GM12878 (cell line): ENCODE results near the gene PSMD4. TPM values are rescaled to one million over a fixed set of nuclear protein-coding genes. Genes with fewer than 3 reads are reported as not detected.

Experiments used
- ATAC-seq: fragments of 200-7000 bp; cut with Tn5 transposase; 3 replicates; pipeline ENCODE4 v1.9.1; 2020; ENCODE audit warnings: mild to moderate bottlenecking, moderate library complexity
- BruUV-seq: library from RNA; stranded (reverse); fragments of 400-500 nt; replicated peaks from 2 replicates; lab custom pipeline; 2021; lab: Mats Ljungman, UMichigan
- CTCF ChIA-PET: fragments of 300-600 bp; sonication (Branson Sonifier 250); formaldehyde crosslinking; extraction: SDS; loops from one replicate; lab custom pipeline; 2021; ENCODE audit warnings: inconsistent platforms; lab: Yijun Ruan, JAX
- POLR2A ChIA-PET: fragments of 350-600 bp; formaldehyde crosslinking; extraction: SDS; loops from one replicate; lab custom pipeline; 2021; ENCODE audit warnings: inconsistent platforms; lab: Charles Lee
- RAD21 ChIA-PET: fragments of 300-600 bp; sonication (Branson Sonifier 250); formaldehyde crosslinking; loops from one replicate; lab custom pipeline; 2023; ENCODE audit warnings: antibody characterized with exemption; ENCODE audit not compliant: unreplicated experiment; lab: Charles Lee
- SMC1A ChIA-PET: fragments of 300-600 bp; sonication (Branson Sonifier 250); formaldehyde crosslinking; loops from one replicate; lab custom pipeline; 2023; ENCODE audit not compliant: unreplicated experiment, uncharacterized antibody; lab: Charles Lee
- DNase-seq: peaks from one replicate; pipeline ENCODE4 v3.0.0-alpha.2; 2011; ENCODE audit warnings: low read depth, low spot score
- FAIRE-seq: peaks from 3 replicates; lab custom pipeline; 2011; peaks lifted over from hg19 to GRCh38; lab: Jason Lieb, UNC
- H2AFZ ChIP-seq: 2 replicates; pipeline ENCODE4 v1.6.0; 2011; ENCODE audit warnings: low read depth, low read length, control low read depth; ENCODE audit not compliant: control insufficient read depth
- H3K27ac ChIP-seq: 2 replicates; pipeline ENCODE4 v1.5.1; 2011; ENCODE audit warnings: control low read depth; ENCODE audit not compliant: control insufficient read depth, insufficient read depth
- H3K27me3 ChIP-seq, 2 experiments: replicated peaks in 1 of 2; 2 replicates each; pipeline versions ENCODE4 v1.6.0 to v1.6.1; 2011; ENCODE audit warnings: low read length in 1 of 2; ENCODE audit not compliant: control insufficient read depth in 2 of 2, insufficient read depth in 2 of 2
- H3K36me3 ChIP-seq, 2 experiments: 2 replicates each; pipeline ENCODE4 v1.5.1; 2011; ENCODE audit warnings: low read length in 1 of 2; ENCODE audit not compliant: control insufficient read depth in 2 of 2, insufficient read depth in 2 of 2
- H3K4me1 ChIP-seq: 2 replicates; pipeline ENCODE4 v1.6.1; 2011; ENCODE audit warnings: mild to moderate bottlenecking, low read length, moderate library complexity, mixed read lengths; ENCODE audit not compliant: control insufficient read depth, insufficient read depth
- H3K4me2 ChIP-seq: 2 replicates; pipeline ENCODE4 v1.6.0; 2011; ENCODE audit warnings: control low read depth; ENCODE audit not compliant: control insufficient read depth, insufficient read depth
- H3K4me3 ChIP-seq: fragments of 200-600 bp; sonication (generic); 2 replicates; pipeline ENCODE4 v1.5.1; 2016
- H3K79me2 ChIP-seq: 2 replicates; pipeline ENCODE4 v1.6.0; 2011; ENCODE audit warnings: low read length; ENCODE audit not compliant: control insufficient read depth, insufficient read depth
- H3K9ac ChIP-seq: 2 replicates; pipeline ENCODE4 v1.8.0; 2011; ENCODE audit warnings: low read length, control low read depth, mixed read lengths; ENCODE audit not compliant: control insufficient read depth, insufficient read depth
- H3K9me3 ChIP-seq: replicated peaks from 3 replicates; pipeline ENCODE4 v1.5.1; 2011; ENCODE audit warnings: mild to moderate bottlenecking, low read length; ENCODE audit not compliant: control insufficient read depth, insufficient read depth
- H4K20me1 ChIP-seq: 2 replicates; pipeline ENCODE4 v1.6.0; 2011; ENCODE audit not compliant: control insufficient read depth, insufficient read depth
- ASH2L ChIP-seq: fragments of 300-600, 200-600 bp; sonication (generic); IDR thresholded peaks from 2 replicates; pipeline ENCODE4 v1.6.1; 2017; ENCODE audit warnings: low read depth, mild to moderate bottlenecking, borderline replicate concordance
- ATF2 ChIP-seq: IDR thresholded peaks from 2 replicates; pipeline ENCODE4 v1.6.1; 2012; ENCODE audit warnings: low read length, inconsistent platforms
- CREM ChIP-seq: IDR thresholded peaks from 2 replicates; pipeline ENCODE4 v1.6.1; 2014; ENCODE audit warnings: antibody characterized with exemption, low read depth
- DPF2 ChIP-seq: fragments of 450-650 bp; IDR thresholded peaks from 2 replicates; pipeline ENCODE4 v1.6.1; 2017; ENCODE audit warnings: mild to moderate bottlenecking
- EED ChIP-seq: sonication (generic); IDR thresholded peaks from 2 replicates; pipeline ENCODE4 v1.6.1; 2016; ENCODE audit warnings: antibody characterized with exemption, low read depth
- ETV6 ChIP-seq, 2 experiments: fragments of 450-650 bp in 1 of 2; IDR thresholded peaks in 1 of 2; conservative IDR thresholded peaks in 1 of 2; 2 replicates each; pipeline ENCODE4 v1.6.1; 2014; ENCODE audit warnings: antibody characterized with exemption in 1 of 2, borderline replicate concordance in 1 of 2, low read depth in 1 of 2, mild to moderate bottlenecking in 1 of 2, moderate library complexity in 1 of 2
- IKZF1 ChIP-seq: fragments of 450-650 bp; conservative IDR thresholded peaks from 2 replicates; pipeline ENCODE4 v1.6.1; 2017; ENCODE audit warnings: antibody characterized with exemption, mild to moderate bottlenecking
- IKZF2 ChIP-seq, 2 experiments: fragments of 450-650 bp; IDR thresholded peaks; 2 replicates each; pipeline ENCODE4 v1.6.1; 2017; ENCODE audit warnings: mild to moderate bottlenecking in 2 of 2, moderate library complexity in 2 of 2
- IRF4 ChIP-seq: IDR thresholded peaks from 2 replicates; pipeline ENCODE4 v1.6.1; 2011; ENCODE audit warnings: low read depth, low read length
- JUNB ChIP-seq: IDR thresholded peaks from 2 replicates; pipeline ENCODE4 v1.6.1; 2016; ENCODE audit warnings: antibody characterized with exemption, mild to moderate bottlenecking
- MTA2 ChIP-seq: fragments of 450-650 bp; IDR thresholded peaks from 2 replicates; pipeline ENCODE4 v1.6.1; 2016; ENCODE audit warnings: low read depth, mild to moderate bottlenecking, moderate library complexity
- NR2C1 ChIP-seq: fragments of 450-650 bp; IDR thresholded peaks from 2 replicates; pipeline ENCODE4 v1.6.1; 2017; ENCODE audit warnings: antibody characterized with exemption, mild to moderate bottlenecking, moderate library complexity
- POLR2AphosphoS2 ChIP-seq: IDR thresholded peaks from 2 replicates; pipeline ENCODE4 v1.6.1; 2011; ENCODE audit warnings: low read depth, mild to moderate bottlenecking, low read length, improper control_type of control experiment, moderate library complexity
- RELB ChIP-seq: fragments of 450-650 bp; IDR thresholded peaks from 2 replicates; pipeline ENCODE4 v1.6.1; 2017; ENCODE audit warnings: low read depth, mild to moderate bottlenecking, moderate library complexity
- RUNX3 ChIP-seq: IDR thresholded peaks from 2 replicates; pipeline ENCODE4 v1.6.1; 2012; ENCODE audit warnings: low read length, inconsistent platforms
- SPI1 ChIP-seq: IDR thresholded peaks from 2 replicates; pipeline ENCODE4 v1.6.1; 2011; ENCODE audit warnings: low read depth, mild to moderate bottlenecking, low read length, moderate library complexity, borderline replicate concordance; ENCODE audit not compliant: insufficient read depth
- SREBF2 ChIP-seq: IDR thresholded peaks from 2 replicates; pipeline ENCODE4 v1.6.1; 2012; ENCODE audit warnings: mild to moderate bottlenecking, low read length
- YBX1 ChIP-seq: fragments of 450-650 bp; IDR thresholded peaks from 2 replicates; pipeline ENCODE4 v1.6.1; 2016; ENCODE audit warnings: antibody characterized with exemption
- WGBS: methylation state at CpG from one replicate; pipeline ENCODE4 v1.1.6; 2016; ENCODE audit warnings: low lambda C conversion rate; ENCODE audit not compliant: insufficient replicate concordance, insufficient coverage; ENCODE audit errors: missing lambda C conversion rate; 5-methylcytosine and 5-hydroxymethylcytosine counted together
- in situ Hi-C: fragments of 300-500 bp; cut with MboI; formaldehyde crosslinking; loops from 9 replicates; pipeline ENCODE4 v1.14.3; 2018; ENCODE audit warnings: mixed read lengths
- intact Hi-C: fragments of 100-400 bp; cut with micrococcal nuclease; formaldehyde crosslinking; loops from one replicate; pipeline ENCODE4 v1.14.2; 2022; ENCODE audit not compliant: unreplicated experiment
- polyA plus RNA-seq, 11 experiments: library from polyadenylated mRNA; depleted of rRNA in 4 of 11; unstranded in 6 of 11; stranded (reverse) in 5 of 11; fragments of >200 nt; fragmentation: Nextera tagmentation in 4 of 11; fragmentation: Illumina TruSeq in 1 of 11; extraction: Ambion mirVana in 4 of 11; extraction: Trizol in 1 of 11; gene quantifications; 1 replicate in 1 of 11; 2 replicates in 10 of 11; pipeline versions ENCODE4 v1.2.1 to v1.2.3, GENCODE V29; 2011 to 2016; ENCODE audit warnings: inconsistent platforms in 2 of 11, missing spikeins in 2 of 11, low read depth in 1 of 11
- total RNA-seq, 4 experiments: library from RNA; depleted of rRNA in 3 of 4; stranded (reverse); fragments of >200 nt in 3 of 4; fragmentation: Illumina TruSeq in 1 of 4; extraction: Trizol in 1 of 4; gene quantifications; 2 replicates each; pipeline versions ENCODE4 v1.2.1 to v1.2.3, GENCODE V29; 2013 to 2021

Gene PSMD4
- total and polyA plus RNA-seq, 10 of the 15 experiments (the other 5 are each of a cell fraction or from before 2014, with no cell fraction given): 129 to 281 (median 188) TPM

- no TSS peak for BruUV-seq
- peaks cover 8% of the 10 kb centered on the region; the same call in 1 of the 2 replicates for H3K4me1 ChIP-seq
- H3K9ac ChIP-seq: no peak overlapping the region
- no peaks in the 10 kb centered on the region for H4K20me1 ChIP-seq
- ChIA-PET RAD21 (interaction anchor here (0.6 kb wide), 1 partner anchor 17 kb away, joined by 5 read pairs; the partner anchor contains the start of gene PSMD4), POLR2A (no interaction called here), CTCF (interaction anchor here (1.2 to 1.6 kb wide), 2 partner anchors 11 to 14 kb away, joined by 3 to 6 read pairs; no protein-coding TSS in a partner anchor), SMC1A (interaction anchor here (0.8 kb wide), 1 partner anchor 43 kb away, joined by 3 read pairs; no protein-coding TSS in a partner anchor)
- H3K27me3 ChIP-seq: no peaks in the 10 kb centered on the region
- H2AFZ ChIP-seq: no peak overlapping the region
- H3K27ac ChIP-seq: no peak overlapping the region
- peaks cover 19 to 42% of the 10 kb centered on the region in 2 experiments for H3K36me3 ChIP-seq
- H3K4me2 ChIP-seq: no peak overlapping the region
- no peaks in the 10 kb centered on the region for H3K79me2 ChIP-seq
- no peak overlapping the region for H3K4me3 ChIP-seq
- DNase-seq (no peak), FAIRE-seq (peak; percentile 27), ATAC-seq (peak; percentile 84)
- TF ChIP-seq ASH2L (no peak), ETV6 (conservative IDR thresholded peaks at IDR 0.05 in 1 of 2, IDR thresholded peaks at IDR 0.05 in 1 of 2; ENCODE audit: borderline replicate concordance in 1 of 2, low read depth in 1 of 2) (peak in 1 of 2 experiments; percentile 61; a peak in 1 of 4 replicates), RELB (peak; percentile 43; the same call in 1 of the 2 replicates), NR2C1 (no peak), YBX1 (no peak), ATF2 (0 out of 2 replicates have a peak, but pooled peaks have one; percentile 10), IRF4 (peak; percentile 61; the same call in 1 of the 2 replicates), SREBF2 (no peak), RUNX3 (peak; percentile 41; the same call in 1 of the 2 replicates), EED (peak; percentile 68), MTA2 (no peak), IKZF1 (peak; percentile 54), POLR2AphosphoS2 (no peak), SPI1 (peak; percentile 93), IKZF2 (IDR thresholded peaks at IDR 0.05) (peak; percentile 76 to 80), DPF2 (peak; percentile 52; the same call in 1 of the 2 replicates), CREM (0 out of 2 replicates have a peak, but pooled peaks have one; percentile 31), JUNB (peak; percentile 75)
- WGBS: 59% methylated on average over 4 of the region's 4 CpGs
- in situ Hi-C loops (no loop called here), intact Hi-C loops (no loop called here)
- H3K9me3 ChIP-seq: no peaks in the 10 kb centered on the region
Measured at GRCh38 chr1:151237678-151238466, 16.7 kb upstream of the PSMD4 start.
